ENCODE results near the gene MBD3L2. TPM values are rescaled to one million over a fixed set of nuclear protein-coding genes. Genes with fewer than 3 reads are reported as not detected.

The MBD3L2 gene
- total RNA-seq, 1 experiment from 2014 or later: not detected

DNA sequence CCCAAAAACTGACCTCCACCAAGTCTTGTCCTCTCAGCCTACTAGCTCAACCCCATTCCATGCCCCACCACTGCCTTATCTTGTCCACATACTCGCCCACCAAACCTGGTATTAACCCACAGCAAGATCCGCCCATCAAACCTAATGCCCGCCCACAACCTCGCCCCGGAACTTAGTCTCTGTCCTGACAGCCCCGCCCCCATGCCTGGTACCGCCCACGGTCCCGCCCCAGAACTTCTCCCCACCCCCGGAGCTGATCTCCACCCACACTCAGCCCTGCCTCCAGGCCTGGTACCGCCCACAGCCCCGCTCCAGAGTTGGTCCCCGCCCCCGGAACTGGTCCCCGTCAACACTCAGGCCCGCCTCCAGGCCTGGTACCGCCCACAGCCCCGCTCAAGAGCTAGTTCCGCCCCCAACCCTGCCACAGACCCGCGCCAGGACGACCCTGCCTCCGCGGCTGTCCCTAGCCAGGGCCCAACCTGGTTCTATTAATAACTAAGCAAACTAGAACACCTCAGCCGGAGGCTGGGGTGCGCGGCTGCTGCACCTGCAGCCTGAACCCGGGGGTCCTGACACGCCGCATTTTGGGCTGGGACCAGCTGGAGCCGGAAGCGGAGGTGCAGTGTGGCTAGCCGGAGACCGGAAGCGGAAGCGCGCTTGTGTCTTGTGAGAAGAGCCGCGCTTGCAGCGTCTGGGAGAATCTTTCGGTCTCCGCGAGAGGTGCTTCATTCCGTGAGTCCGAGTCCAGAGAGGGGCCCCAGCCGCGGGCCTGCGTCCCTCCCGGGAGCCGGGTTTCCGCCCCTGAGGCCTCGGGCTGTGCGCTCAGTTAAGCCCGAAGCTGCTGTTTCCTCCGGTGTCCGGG, 20.2 kb downstream of the MBD3L2 start, which contains the start of gene ZNF557 (continued):
- no peak for TF ChIP-seq ATF6 (CRISPR knock-in tag; IDR thresholded peaks at IDR 0.05)
- TF ChIP-seq ETV6 (CRISPR knock-in tag; IDR thresholded peaks at IDR 0.05): peak; percentile 32; the same call in 1 of the 2 replicates
- no peak for TF ChIP-seq NFYB (CRISPR knock-in tag; conservative IDR thresholded peaks at IDR 0.05; ENCODE audit: low read depth)
- no peak for TF ChIP-seq E2F4 (CRISPR knock-in tag; IDR thresholded peaks at IDR 0.05; ENCODE audit: borderline replicate concordance, low read depth)

- peaks cover 22% of the 10 kb centered on the region for H3K36me3 Mint-ChIP-seq
- H3K27me3 Mint-ChIP-seq (ENCODE audit: low read depth): no peaks in the 10 kb centered on the region
- H3K9me3 Mint-ChIP-seq: peaks cover 28% of the 10 kb centered on the region
- DNase-seq (ENCODE audit: low spot score) (no peak), ATAC-seq (no peak)
- TF ChIP-seq, protein P1, sequence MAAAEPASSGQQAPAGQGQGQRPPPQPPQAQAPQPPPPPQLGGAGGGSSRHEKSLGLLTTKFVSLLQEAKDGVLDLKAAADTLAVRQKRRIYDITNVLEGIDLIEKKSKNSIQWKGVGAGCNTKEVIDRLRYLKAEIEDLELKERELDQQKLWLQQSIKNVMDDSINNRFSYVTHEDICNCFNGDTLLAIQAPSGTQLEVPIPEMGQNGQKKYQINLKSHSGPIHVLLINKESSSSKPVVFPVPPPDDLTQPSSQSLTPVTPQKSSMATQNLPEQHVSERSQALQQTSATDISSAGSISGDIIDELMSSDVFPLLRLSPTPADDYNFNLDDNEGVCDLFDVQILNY (CRISPR knock-in tag; IDR thresholded peaks at IDR 0.05): no peak
- peak; percentile 2; the same call in 1 of the 2 replicates for TF ChIP-seq ESRRA (CRISPR knock-in tag; IDR thresholded peaks at IDR 0.05; ENCODE audit: borderline replicate concordance)
- CTCF ChIA-PET: interaction anchor here (1.0 to 1.5 kb wide), 5 partner anchors 30 to 336 kb away, joined by 3 to 11 read pairs (median 6); no protein-coding TSS in a partner anchor
- H3K4me1 Mint-ChIP-seq: no peaks in the 10 kb centered on the region
- POLR2A ChIA-PET: interaction anchor here (0.7 to 1.1 kb wide), 2 partner anchors 295 to 1166 kb away, joined by 3 to 4 read pairs; partner anchors contain the start of genes NDUFA11 and VMAC
- H3K27ac Mint-ChIP-seq: no peak overlapping the region
- peak overlapping the region; percentile 94 for H3K4me3 Mint-ChIP-seq
Observed at GRCh38 chr19:7069904-7070226, 20.7 kb downstream of the MBD3L2 start.

GRCh38 chr19:7072541-7072940, 23.4 kb downstream of the MBD3L2 start:
- H3K36me3 Mint-ChIP-seq: peaks cover 40% of the 10 kb centered on the region
- no peak overlapping the region for H3K27ac Mint-ChIP-seq
- POLR2A ChIA-PET: no interaction called here
- no peak for ATAC-seq
- peaks cover 27% of the 10 kb centered on the region for H3K9me3 Mint-ChIP-seq
- no peaks in the 10 kb centered on the region for H3K27me3 Mint-ChIP-seq (ENCODE audit: low read depth)
- CTCF ChIA-PET: no interaction called here
- peak overlapping the region; percentile 36; the same call in 1 of the 2 replicates for H3K4me3 Mint-ChIP-seq
- no peak for DNase-seq (ENCODE audit: low spot score)
- H3K4me1 Mint-ChIP-seq: no peaks in the 10 kb centered on the region
- TF ChIP-seq E2F1 (CRISPR knock-in tag; IDR thresholded peaks at IDR 0.05): no peak

DNA sequence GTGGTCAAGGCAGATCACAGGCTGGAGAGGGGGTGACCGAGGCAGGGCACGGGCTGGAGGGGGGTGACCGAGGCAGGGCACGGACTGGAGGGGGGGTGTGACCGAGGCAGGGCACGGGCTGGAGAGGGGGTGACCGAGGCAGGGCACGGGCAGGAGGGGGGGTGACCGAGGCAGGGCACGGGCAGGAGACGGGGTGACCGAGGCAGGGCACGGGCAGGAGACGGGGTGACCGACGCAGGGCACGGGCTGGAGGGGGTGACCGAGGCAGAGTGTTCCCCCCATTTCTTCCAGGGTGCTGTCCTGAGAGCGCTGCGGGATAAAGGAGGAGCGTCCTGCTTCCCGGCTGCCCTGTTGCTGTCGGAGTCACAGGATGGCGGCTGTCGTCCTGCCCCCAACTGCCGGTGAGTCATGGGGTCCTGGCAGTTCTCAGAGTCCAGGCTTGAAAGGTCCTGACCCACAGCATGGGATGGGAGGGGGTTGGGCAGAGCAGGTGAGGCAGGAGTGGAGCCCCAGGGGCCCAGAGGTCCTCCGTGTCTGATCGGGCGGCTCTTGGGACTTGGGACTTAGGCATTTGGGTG, 25.7 kb downstream of the MBD3L2 start:
- no peak for TF ChIP-seq GABPB1 (CRISPR knock-in tag; IDR thresholded peaks at IDR 0.05)
- TF ChIP-seq FOXP1 (CRISPR knock-in tag; IDR thresholded peaks at IDR 0.05; ENCODE audit: borderline replicate concordance): no peak
- no peak for TF ChIP-seq RORB (CRISPR knock-in tag; IDR thresholded peaks at IDR 0.05)
- no peak for TF ChIP-seq STAT6 (CRISPR knock-in tag; conservative IDR thresholded peaks at IDR 0.05; ENCODE audit: low read depth)
- TF ChIP-seq JAZF1 (CRISPR knock-in tag; IDR thresholded peaks at IDR 0.05): no peak
- no peak for TF ChIP-seq ATF3 (CRISPR knock-in tag; conservative IDR thresholded peaks at IDR 0.05)
- no peak overlapping the region for H3K4me3 Mint-ChIP-seq
- peaks cover 63% of the 10 kb centered on the region for H3K36me3 Mint-ChIP-seq
- ChIA-PET POLR2A (no interaction called here), CTCF (no interaction called here)
- H3K4me1 Mint-ChIP-seq: no peaks in the 10 kb centered on the region
- peaks cover 32% of the 10 kb centered on the region for H3K9me3 Mint-ChIP-seq
- H3K27me3 Mint-ChIP-seq (ENCODE audit: low read depth): no peaks in the 10 kb centered on the region
- no peak overlapping the region for H3K27ac Mint-ChIP-seq
- DNase-seq (ENCODE audit: low spot score) (no peak), ATAC-seq (no peak)
